Measurements from ENCODE around the gene EIPR1.

DNA sequence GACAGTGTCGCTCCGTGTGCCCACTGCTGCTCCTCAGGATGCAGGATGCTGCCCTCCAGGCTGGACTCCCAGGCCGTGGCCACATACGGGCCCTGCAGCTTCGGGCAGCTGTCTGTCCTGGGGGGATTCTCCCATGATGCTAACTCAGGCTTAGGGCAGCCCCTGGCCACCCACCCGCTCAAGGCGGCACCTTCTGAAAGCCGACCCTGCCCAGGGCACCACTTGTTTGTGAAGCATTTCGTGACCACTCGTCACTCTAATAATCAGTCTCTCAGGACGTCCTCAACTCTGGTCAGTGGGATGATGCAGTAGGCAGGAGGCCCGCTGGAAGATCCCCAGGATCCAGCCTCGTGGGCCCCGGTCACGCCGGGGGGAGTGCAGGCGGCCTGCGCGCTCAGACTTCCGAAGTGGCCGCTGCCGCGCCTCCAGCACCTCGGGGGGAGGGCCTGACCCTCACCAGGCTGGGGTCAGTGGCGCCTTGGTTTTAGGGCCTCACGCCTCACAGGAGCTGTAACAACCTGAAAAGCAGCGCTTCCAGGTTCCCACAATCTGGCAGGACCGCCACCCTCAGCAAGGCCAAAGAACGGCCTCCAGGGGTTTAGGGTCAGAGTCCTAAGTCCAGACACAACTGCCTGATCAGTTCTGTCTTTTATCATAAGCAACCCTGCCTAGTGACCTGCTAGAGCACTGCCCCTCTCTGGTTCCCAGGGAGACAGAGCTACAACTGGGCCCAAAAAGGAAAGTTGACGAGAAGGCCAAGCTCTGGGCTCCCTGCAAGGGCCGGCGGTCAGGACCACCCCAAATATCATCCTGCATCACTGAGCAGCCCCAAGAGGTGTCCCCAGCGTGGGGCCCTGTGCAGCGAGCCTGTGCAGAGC, 53.0 kb downstream of the EIPR1 start:
- TF ChIP-seq NR2C2 (CRISPR knock-in tag; IDR thresholded peaks at IDR 0.05) (no peak), CTCF (IDR thresholded peaks at IDR 0.05) (no peak), MAX (CRISPR knock-in tag; IDR thresholded peaks at IDR 0.05) (no peak), NR1H2 (CRISPR knock-in tag; IDR thresholded peaks at IDR 0.05) (no peak), ELF4 (CRISPR knock-in tag; IDR thresholded peaks at IDR 0.05; ENCODE audit: low read depth) (no peak), NFYB (CRISPR knock-in tag; conservative IDR thresholded peaks at IDR 0.05; ENCODE audit: low read depth) (no peak), ZNF232 (CRISPR knock-in tag; IDR thresholded peaks at IDR 0.05) (no peak), SP1 (CRISPR knock-in tag; conservative IDR thresholded peaks at IDR 0.05) (no peak), NFE2L1 (CRISPR knock-in tag; IDR thresholded peaks at IDR 0.05) (no peak)
- TF ChIP-seq, protein P1, sequence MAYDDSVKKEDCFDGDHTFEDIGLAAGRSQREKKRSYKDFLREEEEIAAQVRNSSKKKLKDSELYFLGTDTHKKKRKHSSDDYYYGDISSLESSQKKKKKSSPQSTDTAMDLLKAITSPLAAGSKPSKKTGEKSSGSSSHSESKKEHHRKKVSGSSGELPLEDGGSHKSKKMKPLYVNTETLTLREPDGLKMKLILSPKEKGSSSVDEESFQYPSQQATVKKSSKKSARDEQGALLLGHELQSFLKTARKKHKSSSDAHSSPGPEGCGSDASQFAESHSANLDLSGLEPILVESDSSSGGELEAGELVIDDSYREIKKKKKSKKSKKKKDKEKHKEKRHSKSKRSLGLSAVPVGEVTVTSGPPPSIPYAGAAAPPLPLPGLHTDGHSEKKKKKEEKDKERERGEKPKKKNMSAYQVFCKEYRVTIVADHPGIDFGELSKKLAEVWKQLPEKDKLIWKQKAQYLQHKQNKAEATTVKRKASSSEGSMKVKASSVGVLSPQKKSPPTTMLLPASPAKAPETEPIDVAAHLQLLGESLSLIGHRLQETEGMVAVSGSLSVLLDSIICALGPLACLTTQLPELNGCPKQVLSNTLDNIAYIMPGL (CRISPR knock-in tag; IDR thresholded peaks at IDR 0.05), result no peak
